Uterus (tissue), 2 donors: ENCODE results near the gene TMEM53.

ENCODE experiments used
- CTCF ChIP-seq, 4 experiments: fragments of 200-600 bp in 2 of 4; fragments of 450-650 bp in 2 of 4; sonication (generic) in 2 of 4; IDR thresholded peaks; one replicate each; pipeline ENCODE4 v1.5.1; 2016 to 2019; ENCODE audit warnings: antibody characterized with exemption in 4 of 4, mild to moderate bottlenecking in 2 of 4, moderate library complexity in 1 of 4
- POLR2A ChIP-seq, 2 donors: fragments of 450-650 bp; IDR thresholded peaks; one replicate each; pipeline ENCODE4 v1.6.1; 2016; ENCODE audit warnings: antibody characterized with exemption in 2 of 2, mild to moderate bottlenecking in 1 of 2, moderate library complexity in 1 of 2

GRCh38 chr1:44694863-44695478, 20.7 kb upstream of the TMEM53 start:
- TF ChIP-seq POLR2A (IDR thresholded peaks at IDR 0.05), result no peak
- TF ChIP-seq CTCF (IDR thresholded peaks at IDR 0.05), result no peak
